B cell (primary cell): ENCODE results near the gene YARS1. TPM values are rescaled to one million over a fixed set of nuclear protein-coding genes. Genes with fewer than 3 reads are reported as not detected.

Source experiments
- ATAC-seq: fragments of 200-7000 bp; cut with Tn5 transposase; one replicate; pipeline ENCODE4 v1.10.0; 2021; ENCODE audit warnings: low read depth, mild to moderate bottlenecking, moderate number of reproducible peaks, moderate library complexity
- CTCF ChIA-PET: fragments of 350-600 bp; sonication (Branson Sonifier 250); formaldehyde crosslinking; loops from one replicate; lab custom pipeline; 2021; ENCODE audit warnings: antibody characterized with exemption, inconsistent platforms; lab: Charles Lee
- POLR2A ChIA-PET: fragments of 350-600 bp; sonication (Branson Sonifier 250); formaldehyde crosslinking; loops from one replicate; lab custom pipeline; 2021; ENCODE audit warnings: antibody characterized with exemption; lab: Charles Lee
- DNase-seq: peaks from one replicate; pipeline ENCODE4 v3.0.0; 2013
- H2AFZ ChIP-seq: 2 replicates; pipeline ENCODE4 v1.6.1; 2012; ENCODE audit warnings: mild to moderate bottlenecking, low read depth, low read length; ENCODE audit not compliant: insufficient read depth, poor library complexity, severe bottlenecking
- H3K27ac ChIP-seq, 2 donors: 1 replicate in 1 of 2; 2 replicates in 1 of 2; pipeline ENCODE4 v1.5.1; 2012 to 2013; ENCODE audit warnings: low read length in 2 of 2, mild to moderate bottlenecking in 2 of 2, moderate library complexity in 1 of 2
- H3K27me3 ChIP-seq, 4 experiments: fragments of 200-600 bp in 1 of 4; sonication (generic) in 1 of 4; replicated peaks in 1 of 4; 1 replicate in 2 of 4; 2 replicates in 2 of 4; pipeline versions ENCODE4 v1.6.1 to v1.7.0; 2013 to 2016; ENCODE audit warnings: low read length in 3 of 4, mild to moderate bottlenecking in 2 of 4, mixed read lengths in 1 of 4, moderate library complexity in 1 of 4; ENCODE audit not compliant: insufficient read depth in 4 of 4, control insufficient read depth in 3 of 4; ENCODE audit errors: control extremely low read depth in 1 of 4
- H3K36me3 ChIP-seq, 2 experiments: replicated peaks in 1 of 2; 1 replicate in 1 of 2; 2 replicates in 1 of 2; pipeline versions ENCODE4 v1.6.1 to v1.7.1; 2013; ENCODE audit warnings: low read length in 1 of 2; ENCODE audit not compliant: insufficient read depth in 2 of 2, control insufficient read depth in 1 of 2; ENCODE audit errors: control extremely low read depth in 1 of 2, extremely low read depth in 1 of 2
- H3K4me1 ChIP-seq, 2 donors: fragments of 200-600 bp in 1 of 2; sonication (generic) in 1 of 2; 1 replicate in 1 of 2; 2 replicates in 1 of 2; pipeline versions ENCODE4 v1.5.1 to v1.6.1; 2013 to 2017; ENCODE audit warnings: low read length in 2 of 2; ENCODE audit not compliant: control insufficient read depth in 2 of 2, insufficient read depth in 2 of 2
- H3K4me2 ChIP-seq: replicated peaks from 2 replicates; pipeline ENCODE3; 2012; ENCODE audit warnings: mild to moderate bottlenecking, low read depth, low read length; ENCODE audit not compliant: poor library complexity, severe bottlenecking
- H3K4me3 ChIP-seq, 5 experiments: fragments of 200-600 bp in 1 of 5; sonication (generic) in 1 of 5; 1 replicate in 3 of 5; 2 replicates in 2 of 5; pipeline versions ENCODE4 v1.5.1 to v1.7.0; 2011 to 2016; ENCODE audit warnings: low read length in 4 of 5, mild to moderate bottlenecking in 4 of 5, low read depth in 2 of 5, control low read depth in 1 of 5, moderate library complexity in 1 of 5; ENCODE audit not compliant: insufficient read depth in 1 of 5; ENCODE audit errors: control extremely low read depth in 1 of 5, extremely low read depth in 1 of 5
- H3K79me2 ChIP-seq: fragments of 200-600 bp; sonication (generic); one replicate; pipeline ENCODE4 v1.6.0; 2016; ENCODE audit warnings: low read length; ENCODE audit not compliant: control insufficient read depth, insufficient read depth
- H3K9ac ChIP-seq: fragments of 200-600 bp; sonication (generic); 2 replicates; pipeline ENCODE4 v1.6.1; 2017; ENCODE audit warnings: mild to moderate bottlenecking, low read length, moderate library complexity
- H3K9me3 ChIP-seq, 3 donors: one replicate each; pipeline versions ENCODE4 v1.6.1 to v1.7.1; 2013; ENCODE audit warnings: low read length in 2 of 3; ENCODE audit not compliant: control insufficient read depth in 2 of 3, insufficient read depth in 1 of 3; ENCODE audit errors: control extremely low read depth in 1 of 3
- H4K20me1 ChIP-seq: 2 replicates; pipeline ENCODE4 v1.6.0; 2012; ENCODE audit warnings: mild to moderate bottlenecking, low read length; ENCODE audit not compliant: insufficient read depth, control insufficient read depth, poor library complexity, severe bottlenecking
- H3K27ac Mint-ChIP-seq: one replicate; pipeline ENCODE4 v1.8.0; 2021; ENCODE audit warnings: mixed read lengths
- H3K27me3 Mint-ChIP-seq: one replicate; pipeline ENCODE4 v1.8.0; 2021; ENCODE audit warnings: mixed read lengths
- H3K4me1 Mint-ChIP-seq: one replicate; pipeline ENCODE4 v1.8.0; 2021; ENCODE audit warnings: mixed read lengths
- H3K4me3 Mint-ChIP-seq: one replicate; pipeline ENCODE4 v1.8.0; 2021; ENCODE audit warnings: mixed read lengths
- H3K9me3 Mint-ChIP-seq: one replicate; pipeline ENCODE4 v1.8.0; 2022; ENCODE audit warnings: mixed read lengths; ENCODE audit not compliant: insufficient read depth
- EZH2 ChIP-seq: IDR thresholded peaks from 2 replicates; pipeline ENCODE4 v1.6.1; 2012; ENCODE audit warnings: borderline replicate concordance, low read depth, mild to moderate bottlenecking, moderate library complexity, low read length; ENCODE audit not compliant: insufficient read depth, poor library complexity, severe bottlenecking
- WGBS: methylation state at CpG from one replicate; pipeline ENCODE4 v1.1.5; 2013; ENCODE audit warnings: missing lambda C conversion rate; ENCODE audit not compliant: insufficient coverage; 5-methylcytosine and 5-hydroxymethylcytosine counted together
- intact Hi-C: fragments of 100-400 bp; cut with micrococcal nuclease; formaldehyde crosslinking; loops from one replicate; pipeline ENCODE4 v1.10.0; 2022
- polyA plus RNA-seq: library from polyadenylated mRNA; depleted of rRNA; stranded (reverse); fragments of >200 nt; gene quantifications from 2 replicates; pipeline ENCODE4 v1.2.3, GENCODE V29; 2012
- total RNA-seq, 2 donors: library from RNA; stranded (reverse); fragments of 120-200 nt in 1 of 2; gene quantifications; 1 replicate in 1 of 2; 2 replicates in 1 of 2; pipeline versions ENCODE4 v1.2.3 to v1.2.4, GENCODE V29; 2013 to 2022
- TF ChIP-seq, protein P1 (sequence below): fragments of 200-600 bp; IDR thresholded peaks from one replicate; pipeline ENCODE4 v1.8.0; 2022; ENCODE audit warnings: antibody characterized with exemption, mild to moderate bottlenecking

The YARS1 gene
- total and polyA plus RNA-seq, 2 donors (not counting 1 experiment from before 2014, with no cell fraction given): 33.0 to 73.2 TPM

GRCh38 chr1:32768110-32768850 is 48.9 kb downstream of the YARS1 start:
- Mint-ChIP-seq H3K27ac (no peak overlapping the region), H3K9me3 (no peaks in the 10 kb centered on the region), H3K4me3 (no peak overlapping the region), H3K27me3 (peaks cover 4% of the 10 kb centered on the region), H3K4me1 (peaks cover 3% of the 10 kb centered on the region)
- peaks cover 0 to 3% of the 10 kb centered on the region in 2 donors for H3K4me1 ChIP-seq
- H3K79me2 ChIP-seq: no peaks in the 10 kb centered on the region
- no peak overlapping the region for H3K4me3 ChIP-seq
- H3K27ac ChIP-seq: no peak overlapping the region
- H2AFZ ChIP-seq: no peak overlapping the region
- 84% methylated on average over 9 of the region's 16 CpGs for WGBS
- ATAC-seq (no peak), DNase-seq (no peak)
- no peak overlapping the region for H3K9ac ChIP-seq
- TF ChIP-seq, protein P1, sequence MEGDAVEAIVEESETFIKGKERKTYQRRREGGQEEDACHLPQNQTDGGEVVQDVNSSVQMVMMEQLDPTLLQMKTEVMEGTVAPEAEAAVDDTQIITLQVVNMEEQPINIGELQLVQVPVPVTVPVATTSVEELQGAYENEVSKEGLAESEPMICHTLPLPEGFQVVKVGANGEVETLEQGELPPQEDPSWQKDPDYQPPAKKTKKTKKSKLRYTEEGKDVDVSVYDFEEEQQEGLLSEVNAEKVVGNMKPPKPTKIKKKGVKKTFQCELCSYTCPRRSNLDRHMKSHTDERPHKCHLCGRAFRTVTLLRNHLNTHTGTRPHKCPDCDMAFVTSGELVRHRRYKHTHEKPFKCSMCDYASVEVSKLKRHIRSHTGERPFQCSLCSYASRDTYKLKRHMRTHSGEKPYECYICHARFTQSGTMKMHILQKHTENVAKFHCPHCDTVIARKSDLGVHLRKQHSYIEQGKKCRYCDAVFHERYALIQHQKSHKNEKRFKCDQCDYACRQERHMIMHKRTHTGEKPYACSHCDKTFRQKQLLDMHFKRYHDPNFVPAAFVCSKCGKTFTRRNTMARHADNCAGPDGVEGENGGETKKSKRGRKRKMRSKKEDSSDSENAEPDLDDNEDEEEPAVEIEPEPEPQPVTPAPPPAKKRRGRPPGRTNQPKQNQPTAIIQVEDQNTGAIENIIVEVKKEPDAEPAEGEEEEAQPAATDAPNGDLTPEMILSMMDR: no peak
- TF ChIP-seq EZH2: no peak
- H3K36me3 ChIP-seq: no peaks in the 10 kb centered on the region
- no peaks in the 10 kb centered on the region for H4K20me1 ChIP-seq
- ChIA-PET POLR2A (no interaction called here), CTCF (interaction anchor here (0.6 to 0.9 kb wide), 2 partner anchors 9 to 243 kb away, joined by 3 to 4 read pairs; no protein-coding TSS in a partner anchor)
- intact Hi-C loops: no loop called here
- H3K9me3 ChIP-seq: no peaks in the 10 kb centered on the region
- H3K4me2 ChIP-seq: no peak overlapping the region
- no peaks in the 10 kb centered on the region for H3K27me3 ChIP-seq

DNA sequence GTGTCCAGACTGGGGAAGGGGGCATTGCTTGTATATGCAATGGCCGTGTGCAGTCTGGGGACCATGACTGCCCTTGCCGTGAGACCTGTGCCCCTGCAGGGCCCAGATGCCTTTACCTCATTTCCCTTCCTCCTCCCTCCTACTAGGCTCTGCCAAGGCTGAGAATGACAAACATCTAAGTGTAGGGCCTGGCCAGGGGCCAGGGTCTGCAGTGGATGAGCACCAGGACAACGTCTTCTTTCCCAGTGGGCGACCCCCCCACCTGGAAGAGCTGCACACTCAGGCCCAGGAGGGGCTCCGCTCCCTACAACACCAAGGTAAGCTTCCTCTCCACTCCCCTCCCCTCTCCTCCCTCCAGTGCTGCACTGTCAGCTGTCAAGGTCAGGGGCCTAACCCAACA is 49.5 kb downstream of the YARS1 start:
- H3K4me2 ChIP-seq: no peak overlapping the region
- WGBS: 64% methylated on average over 3 of the region's 5 CpGs
- no peak overlapping the region for H3K27ac Mint-ChIP-seq

More for the DNA sequence above, 49.5 kb downstream of the YARS1 start:
- H2AFZ ChIP-seq: no peak overlapping the region
- no peaks in the 10 kb centered on the region for H3K9me3 Mint-ChIP-seq
- H3K27me3 ChIP-seq: no peaks in the 10 kb centered on the region
- CTCF ChIA-PET: interaction anchor here (0.6 to 0.9 kb wide), 2 partner anchors 9 to 244 kb away, joined by 3 to 4 read pairs; no protein-coding TSS in a partner anchor
- no peak for TF ChIP-seq EZH2
- TF ChIP-seq, protein P1: no peak
- H3K9me3 ChIP-seq: no peaks in the 10 kb centered on the region
- ATAC-seq: no peak
- peaks cover 4% of the 10 kb centered on the region for H3K27me3 Mint-ChIP-seq
- no peak overlapping the region for H3K27ac ChIP-seq
- no peak for DNase-seq
- H3K4me1 ChIP-seq: no peaks in the 10 kb centered on the region
- H3K4me3 Mint-ChIP-seq: no peak overlapping the region
- H3K4me1 Mint-ChIP-seq: no peaks in the 10 kb centered on the region
- no peaks in the 10 kb centered on the region for H3K79me2 ChIP-seq
- H4K20me1 ChIP-seq: no peaks in the 10 kb centered on the region
- POLR2A ChIA-PET: no interaction called here
- intact Hi-C loops: no loop called here
- no peak overlapping the region for H3K9ac ChIP-seq
- H3K4me3 ChIP-seq: no peak overlapping the region
- no peaks in the 10 kb centered on the region for H3K36me3 ChIP-seq
